Transverse colon (tissue), 4 donors: ENCODE results near the gene CPA5. TPM values are rescaled to one million over a fixed set of nuclear protein-coding genes. Genes with fewer than 3 reads are reported as not detected.
A peak's percentile ranks its signal among the peaks of the same experiment; 100 is the strongest.

Experiments used
- DNase-seq: peaks from one replicate; pipeline ENCODE4 v3.0.0-alpha.2; 2019
- H3K27ac ChIP-seq, 4 donors: fragments of 200-600 bp; sonication (generic); 2 replicates each; pipeline ENCODE4 v1.5.1; 2016 to 2018; ENCODE audit warnings: inconsistent platforms in 4 of 4
- H3K27me3 ChIP-seq: fragments of 200-600 bp; sonication (generic); 2 replicates; pipeline ENCODE4 v1.5.1; 2017; ENCODE audit warnings: inconsistent platforms
- H3K36me3 ChIP-seq, 4 donors: fragments of 200-600 bp; sonication (generic); 2 replicates each; pipeline ENCODE4 v1.5.1; 2017 to 2019; ENCODE audit warnings: inconsistent platforms in 4 of 4
- H3K4me1 ChIP-seq, 4 donors: fragments of 200-600 bp; sonication (generic); 2 replicates each; pipeline ENCODE4 v1.5.1; 2017 to 2020; ENCODE audit warnings: inconsistent platforms in 4 of 4
- H3K4me3 ChIP-seq, 4 donors: fragments of 200-600 bp; sonication (generic); 1 replicate in 1 of 4; 2 replicates in 3 of 4; pipeline versions ENCODE4 v1.5.1 to v1.6.1; 2017 to 2019; ENCODE audit warnings: inconsistent platforms in 4 of 4
- H3K9me3 ChIP-seq, 2 donors: fragments of 200-600 bp; sonication (generic); 2 replicates each; pipeline ENCODE4 v1.5.1; 2017 to 2019; ENCODE audit warnings: inconsistent platforms in 2 of 2
- CTCF ChIP-seq, 5 experiments: fragments of 200-600 bp in 3 of 5; fragments of 450-650 bp in 2 of 5; sonication (generic) in 3 of 5; IDR thresholded peaks; 1 replicate in 2 of 5; 2 replicates in 3 of 5; pipeline ENCODE4 v1.5.1; 2016 to 2017; ENCODE audit warnings: antibody characterized with exemption in 5 of 5, inconsistent platforms in 3 of 5, mild to moderate bottlenecking in 2 of 5, moderate library complexity in 1 of 5
- EP300 ChIP-seq: sonication (generic); formaldehyde crosslinking; IDR thresholded peaks from one replicate; pipeline ENCODE4 v1.6.1; 2017; ENCODE audit warnings: antibody characterized with exemption, low read depth
- POLR2A ChIP-seq: fragments of 450-650 bp; IDR thresholded peaks from one replicate; pipeline ENCODE4 v1.6.1; 2016; ENCODE audit warnings: antibody characterized with exemption, mild to moderate bottlenecking, moderate library complexity
- POLR2AphosphoS5 ChIP-seq, 3 donors: sonication (generic); formaldehyde crosslinking; IDR thresholded peaks; one replicate each; pipeline ENCODE4 v1.6.1; 2016; ENCODE audit warnings: antibody characterized with exemption in 3 of 3
- WGBS, 2 donors: methylation state at CpG; one replicate each; pipeline ENCODE4 v1.1.5; 2018; ENCODE audit warnings: low coverage in 1 of 2; 5-methylcytosine and 5-hydroxymethylcytosine counted together
- in situ Hi-C, 4 donors: fragments of 200-750 bp; cut with MboI; loops; one replicate each; pipeline versions ENCODE4 v1.15.0 to v1.15.1; 2017; ENCODE audit warnings: low sequenced_read_pairs in 3 of 4, low pct_ligation_motif_present in 1 of 4, low pct_unique_long_range_greater_than_20kb in 1 of 4
- intact Hi-C: fragments of 100-400 bp; cut with DNase I; formaldehyde crosslinking; loops from one replicate; pipeline ENCODE4 v1.15.1; 2023; ENCODE audit warnings: low total_unique reads
- total RNA-seq, 4 donors: library from RNA; depleted of rRNA; stranded (reverse); fragments of >200 nt; gene quantifications; one replicate each; pipeline ENCODE4 v1.1.0, GENCODE V29; 2016

The CPA5 gene
- total RNA-seq, 4 donors from 2014 or later, result not detected

DNA sequence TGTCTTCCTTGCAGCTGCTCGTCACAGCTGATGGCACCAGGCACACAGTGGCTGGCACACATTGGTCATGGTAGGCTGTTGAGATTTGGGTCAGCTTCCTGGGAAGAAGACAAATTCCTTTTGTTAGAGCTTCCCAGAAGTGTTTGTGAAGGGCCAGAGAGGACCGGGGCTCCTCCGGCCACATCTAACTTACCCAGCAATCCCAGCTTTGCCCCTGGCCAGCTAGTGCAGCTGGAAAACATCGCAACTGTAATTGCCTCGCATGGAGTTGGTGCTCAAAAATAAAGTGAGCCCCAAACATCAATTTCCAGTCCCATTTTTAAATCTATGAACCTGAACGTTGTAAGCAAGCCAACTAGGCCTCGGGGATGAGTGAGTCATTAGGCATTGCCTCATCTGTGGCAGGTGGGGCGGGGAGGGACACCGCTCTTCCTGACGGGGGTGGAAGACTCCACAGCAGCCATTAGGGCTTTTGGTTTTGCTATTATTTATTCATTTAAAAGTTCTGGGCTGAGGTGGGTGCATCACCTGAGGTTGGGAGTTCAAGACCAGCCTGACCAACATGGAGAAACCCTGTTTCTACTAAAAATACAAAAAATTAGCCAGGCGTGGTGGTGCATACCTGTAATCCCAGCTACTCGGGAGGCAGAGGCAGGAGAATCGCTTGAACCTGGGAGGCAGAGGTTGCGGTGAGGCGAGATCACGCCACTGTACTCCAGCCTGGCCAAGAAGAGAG is 12.4 kb downstream of the CPA5 start:
- H3K27ac ChIP-seq, result peak overlapping the region; percentile 74 to 89 (median 83)
- H3K9me3 ChIP-seq, result no peaks in the 10 kb centered on the region
- no peaks in the 10 kb centered on the region for H3K36me3 ChIP-seq
- H3K4me1 ChIP-seq, result peaks cover 4 to 19% (median 8%) of the 10 kb centered on the region in 4 donors
- peak; percentile 26 for DNase-seq
- TF ChIP-seq POLR2A (no peak), POLR2AphosphoS5 (IDR thresholded peaks at IDR 0.05) (peak in 2 of 3 donors; percentile 60 to 65)
- H3K4me3 ChIP-seq, result no peak overlapping the region
- H3K27me3 ChIP-seq, result no peaks in the 10 kb centered on the region
- WGBS, 2 donors, result 74 to 77% methylated on average over 6 to 16 of the region's 16 CpGs
- intact Hi-C loops (no loop called here), in situ Hi-C loops (no loop called here)

GRCh38 chr7:130358471-130358870 is 13.9 kb downstream of the CPA5 start:
- no peak for TF ChIP-seq POLR2A
- TF ChIP-seq POLR2AphosphoS5 (IDR thresholded peaks at IDR 0.05), result no peak
- no peak for TF ChIP-seq EP300
- no peak for TF ChIP-seq CTCF (IDR thresholded peaks at IDR 0.05)
- H3K4me1 ChIP-seq, result peaks cover 4 to 14% (median 8%) of the 10 kb centered on the region in 4 donors
- WGBS, 2 donors, result 89 to 92% methylated on average over 1 to 4 of the region's 4 CpGs
- no peaks in the 10 kb centered on the region for H3K27me3 ChIP-seq
- no peak overlapping the region for H3K27ac ChIP-seq
- intact Hi-C loops, result no loop called here
- in situ Hi-C loops, result no loop called here
- no peak for DNase-seq
- no peaks in the 10 kb centered on the region for H3K9me3 ChIP-seq
- no peaks in the 10 kb centered on the region for H3K36me3 ChIP-seq
- no peak overlapping the region for H3K4me3 ChIP-seq

- Histone ChIP-seq H3K4me1 (peaks cover 4 to 14% (median 8%) of the 10 kb centered on the region in 4 donors), H3K9me3 (no peaks in the 10 kb centered on the region), H3K4me3 (no peak overlapping the region), H3K27ac (no peak overlapping the region), H3K27me3 (no peaks in the 10 kb centered on the region), H3K36me3 (no peaks in the 10 kb centered on the region)
- TF ChIP-seq CTCF (IDR thresholded peaks at IDR 0.05) (no peak), POLR2AphosphoS5 (IDR thresholded peaks at IDR 0.05) (no peak)
- WGBS, 2 donors, result 91% methylated on average over 5 of the region's 5 CpGs; no CpG with 5 or more reads in 1 of the 2 donors
- intact Hi-C loops (no loop called here), in situ Hi-C loops (no loop called here)
- no peak for DNase-seq
Measured at GRCh38 chr7:130359276-130359857, 14.8 kb downstream of the CPA5 start.

GRCh38 chr7:130360518-130360917 is 15.9 kb downstream of the CPA5 start:
- Histone ChIP-seq H3K27ac (no peak overlapping the region), H3K4me3 (no peak overlapping the region), H3K36me3 (no peaks in the 10 kb centered on the region), H3K4me1 (peaks cover 4 to 14% (median 8%) of the 10 kb centered on the region in 4 donors), H3K27me3 (no peaks in the 10 kb centered on the region), H3K9me3 (no peaks in the 10 kb centered on the region)
- intact Hi-C loops (no loop called here), in situ Hi-C loops (no loop called here)
- TF ChIP-seq EP300 (no peak), POLR2AphosphoS5 (IDR thresholded peaks at IDR 0.05) (no peak), CTCF (IDR thresholded peaks at IDR 0.05) (no peak), POLR2A (no peak)
- 85 to 89% methylated on average over 3 of the region's 3 CpGs for WGBS, 2 donors
- DNase-seq, result no peak
